GM19099 (cell line): Measurements from ENCODE around the gene SBNO2.

Experiments
- POLR2A ChIP-seq: IDR thresholded peaks from 3 replicates; pipeline ENCODE4 v1.6.1; 2011; ENCODE audit warnings: low read depth; ENCODE audit not compliant: insufficient read length; ENCODE audit errors: extremely low read depth

SBNO2 gene

GRCh38 chr19:1128106-1128505 is 46.0 kb downstream of the SBNO2 start:
- no peak for TF ChIP-seq POLR2A

- no peak for TF ChIP-seq POLR2A
These were observed 46.9 kb downstream of the SBNO2 start for GRCh38 chr19:1126984-1127760.

GRCh38 chr19:1125601-1126467 is 48.2 kb downstream of the SBNO2 start:
- no peak for TF ChIP-seq POLR2A

DNA sequence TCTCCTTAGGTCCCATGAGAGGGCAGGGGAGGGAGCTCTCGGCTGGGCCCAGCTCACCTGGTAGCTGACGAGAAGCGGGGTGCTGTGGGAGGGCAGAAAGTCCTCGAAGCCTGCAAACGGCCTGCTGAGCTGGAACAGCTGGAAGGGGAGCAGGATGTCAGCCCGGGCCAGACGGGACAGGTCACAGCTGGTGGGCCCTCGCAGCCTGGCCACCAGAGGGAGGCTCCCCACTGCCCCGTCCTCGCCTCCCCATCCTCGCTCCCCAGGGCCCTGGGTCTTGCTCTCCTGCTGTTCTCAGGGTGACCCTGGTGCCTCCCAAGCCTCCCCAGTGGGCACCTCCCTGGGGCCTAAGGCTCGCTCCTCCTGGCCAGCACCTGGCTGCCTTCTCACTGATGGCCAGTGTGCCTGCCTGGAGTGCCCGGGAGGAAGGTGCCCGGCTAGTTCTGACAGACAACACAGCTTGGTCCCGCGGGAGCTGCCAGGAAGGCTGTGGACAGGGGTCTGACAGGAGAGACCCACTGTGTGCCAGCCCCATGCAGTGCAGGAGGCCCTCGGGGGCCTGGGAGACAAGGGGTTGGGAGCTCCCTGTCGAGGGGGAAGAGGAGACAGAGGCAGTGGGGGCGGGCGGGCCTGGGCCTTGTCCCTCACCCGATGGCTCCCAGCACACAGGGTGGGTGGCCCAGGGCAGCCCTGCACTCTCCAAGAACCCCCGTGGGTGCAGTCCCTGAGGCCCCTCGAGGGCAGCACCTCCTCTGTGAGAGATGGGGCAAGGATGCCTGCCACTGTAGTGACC is 50.0 kb downstream of the SBNO2 start:
- TF ChIP-seq POLR2A: no peak

DNA sequence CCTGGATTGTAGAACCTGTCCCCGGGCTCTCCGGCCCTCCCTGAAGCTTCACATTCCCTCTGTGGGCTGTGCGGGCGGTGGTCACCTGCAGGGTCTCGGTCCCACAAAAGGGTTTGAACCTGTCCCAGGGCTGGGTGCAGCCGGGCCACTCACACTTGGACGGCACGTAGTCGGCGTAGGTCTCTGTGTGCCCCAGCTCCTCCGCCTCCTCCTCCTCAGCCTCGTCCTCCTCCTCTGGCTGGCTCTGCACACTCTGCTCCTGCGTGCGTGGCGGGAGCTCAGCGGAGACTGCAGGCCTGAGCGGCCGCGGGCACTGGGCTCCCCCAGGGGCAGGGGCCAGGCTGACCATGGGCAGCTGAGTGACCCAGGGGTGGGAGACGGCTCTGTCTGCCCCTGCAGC is 50.7 kb downstream of the SBNO2 start:
- no peak for TF ChIP-seq POLR2A

DNA sequence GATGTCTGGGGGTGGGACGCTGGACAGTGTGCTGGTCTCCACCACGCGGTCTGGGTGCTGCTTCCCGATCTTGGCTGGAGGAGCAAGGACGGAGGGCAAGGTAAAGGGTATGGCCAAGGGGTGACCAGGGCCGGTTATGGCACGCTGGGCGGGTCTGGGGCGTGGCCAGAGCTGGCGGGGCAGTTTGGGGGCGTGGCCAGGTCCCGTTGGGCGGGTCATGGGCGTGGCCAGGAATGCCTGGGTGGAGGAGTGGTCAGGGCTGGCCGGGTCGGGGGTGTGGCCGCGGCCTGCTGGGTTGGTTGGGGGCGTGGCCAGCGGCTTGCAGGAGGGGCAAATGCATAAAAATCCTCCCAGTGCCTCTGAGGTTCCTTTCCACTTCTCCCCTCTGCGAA is 51.1 kb downstream of the SBNO2 start:
- TF ChIP-seq POLR2A: no peak

DNA sequence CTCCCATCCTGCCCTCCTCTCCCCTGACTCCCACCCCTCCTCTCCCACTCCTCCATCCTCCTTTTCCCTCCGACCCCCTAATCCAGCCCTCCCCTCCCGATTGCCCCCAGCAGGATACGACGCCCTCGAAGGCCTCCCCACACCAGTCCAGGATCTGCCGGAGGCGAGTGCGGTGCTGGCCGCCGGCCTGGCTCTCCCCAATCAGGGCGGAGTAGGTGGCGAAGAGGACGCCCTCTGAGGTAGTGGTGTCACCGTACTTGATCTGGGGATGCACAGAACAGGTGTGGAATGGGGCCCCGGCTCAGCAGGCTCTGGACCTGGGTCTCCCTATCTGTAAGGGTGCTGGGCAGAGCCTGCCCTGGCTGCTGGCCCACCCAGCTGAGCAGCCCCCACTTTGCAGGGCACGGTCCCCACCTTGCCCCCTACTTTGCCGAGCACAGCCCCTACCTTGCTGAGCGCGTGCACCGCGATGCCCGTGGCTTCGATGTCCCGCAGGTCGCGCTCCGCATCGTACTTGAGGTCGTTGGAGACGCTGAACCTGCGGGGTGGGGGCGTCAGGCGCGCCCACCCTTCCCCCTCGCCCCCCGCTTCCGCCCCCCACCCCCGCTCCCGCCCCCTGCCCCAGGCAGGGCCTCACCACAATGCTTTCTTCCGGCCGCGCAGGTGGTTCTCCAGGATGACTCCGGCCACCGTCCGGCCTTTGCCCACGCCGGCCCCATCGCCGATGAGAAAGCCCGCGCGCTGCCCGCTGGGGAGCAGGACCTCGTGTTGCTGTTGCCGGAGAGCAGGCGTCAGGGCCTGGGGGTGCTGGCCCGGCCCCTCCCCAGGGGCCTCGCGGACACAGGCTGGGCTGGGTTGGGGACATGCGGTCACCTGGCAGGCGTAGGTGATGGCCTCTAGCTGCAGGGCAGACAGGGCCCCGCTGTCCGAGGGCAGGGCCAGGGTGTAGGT is 51.8 kb downstream of the SBNO2 start:
- TF ChIP-seq POLR2A: no peak

DNA sequence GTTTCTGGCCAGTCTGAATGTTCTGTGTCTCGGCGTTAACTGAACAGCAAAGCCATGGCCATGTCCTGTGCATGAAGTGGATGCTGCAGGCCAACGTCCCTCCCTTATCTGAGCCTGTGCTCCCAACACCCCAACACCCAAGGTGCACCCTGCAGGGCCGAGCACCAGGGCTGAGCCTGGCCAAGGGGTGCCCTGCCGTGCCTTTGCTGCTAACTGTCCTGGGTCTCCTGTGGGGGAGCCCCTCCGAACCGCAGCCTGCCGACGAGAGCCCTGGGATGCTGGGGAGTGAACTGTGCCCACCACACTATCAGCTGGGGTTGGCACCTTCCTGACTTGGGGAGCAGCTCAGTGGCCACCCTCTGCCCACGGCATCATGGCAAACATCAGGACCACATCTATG is 52.7 kb downstream of the SBNO2 start:
- TF ChIP-seq POLR2A: no peak

- TF ChIP-seq POLR2A: no peak
These were observed 54.4 kb downstream of the SBNO2 start for GRCh38 chr19:1119475-1120217.

DNA sequence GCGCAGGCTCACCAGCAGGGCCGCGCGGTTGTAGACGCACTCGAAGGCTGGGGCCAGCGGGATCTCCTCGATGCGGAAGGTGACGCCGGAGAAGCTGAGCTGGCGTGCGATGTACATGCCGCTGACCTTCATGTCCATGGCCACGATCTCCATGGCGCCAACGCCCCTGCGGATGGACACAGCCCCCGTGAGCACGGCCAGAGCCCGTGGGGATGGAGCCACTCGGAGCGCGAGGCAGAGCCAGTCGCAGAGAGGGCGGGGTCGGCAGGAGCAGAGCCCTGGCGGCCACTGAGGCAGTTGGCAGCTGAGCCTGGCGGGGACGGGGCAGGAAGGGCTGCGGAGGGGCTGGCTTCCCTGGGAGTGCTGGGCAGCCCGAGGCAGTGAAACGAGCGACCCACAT is 55.1 kb downstream of the SBNO2 start:
- TF ChIP-seq POLR2A: no peak

DNA sequence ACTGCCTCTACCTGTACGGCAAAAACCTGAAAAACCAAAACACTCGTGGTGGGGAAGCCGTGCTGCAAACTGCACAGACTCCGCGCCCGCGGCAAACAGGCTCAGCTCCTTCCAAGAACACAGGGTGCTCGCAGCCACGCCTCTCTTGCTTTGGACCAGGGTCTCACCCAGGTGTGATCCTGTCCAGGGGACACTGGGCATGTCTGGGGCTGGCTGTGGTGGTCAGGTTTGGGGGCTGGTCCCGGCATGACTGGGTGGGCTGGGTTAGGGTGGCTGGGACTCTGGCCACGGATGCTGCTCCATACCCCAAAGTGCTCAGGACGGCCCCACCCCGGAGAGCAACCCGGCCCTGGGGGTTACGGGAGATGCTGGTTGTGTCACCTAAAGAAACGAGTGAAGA is 56.4 kb downstream of the SBNO2 start:
- TF ChIP-seq POLR2A: no peak

DNA sequence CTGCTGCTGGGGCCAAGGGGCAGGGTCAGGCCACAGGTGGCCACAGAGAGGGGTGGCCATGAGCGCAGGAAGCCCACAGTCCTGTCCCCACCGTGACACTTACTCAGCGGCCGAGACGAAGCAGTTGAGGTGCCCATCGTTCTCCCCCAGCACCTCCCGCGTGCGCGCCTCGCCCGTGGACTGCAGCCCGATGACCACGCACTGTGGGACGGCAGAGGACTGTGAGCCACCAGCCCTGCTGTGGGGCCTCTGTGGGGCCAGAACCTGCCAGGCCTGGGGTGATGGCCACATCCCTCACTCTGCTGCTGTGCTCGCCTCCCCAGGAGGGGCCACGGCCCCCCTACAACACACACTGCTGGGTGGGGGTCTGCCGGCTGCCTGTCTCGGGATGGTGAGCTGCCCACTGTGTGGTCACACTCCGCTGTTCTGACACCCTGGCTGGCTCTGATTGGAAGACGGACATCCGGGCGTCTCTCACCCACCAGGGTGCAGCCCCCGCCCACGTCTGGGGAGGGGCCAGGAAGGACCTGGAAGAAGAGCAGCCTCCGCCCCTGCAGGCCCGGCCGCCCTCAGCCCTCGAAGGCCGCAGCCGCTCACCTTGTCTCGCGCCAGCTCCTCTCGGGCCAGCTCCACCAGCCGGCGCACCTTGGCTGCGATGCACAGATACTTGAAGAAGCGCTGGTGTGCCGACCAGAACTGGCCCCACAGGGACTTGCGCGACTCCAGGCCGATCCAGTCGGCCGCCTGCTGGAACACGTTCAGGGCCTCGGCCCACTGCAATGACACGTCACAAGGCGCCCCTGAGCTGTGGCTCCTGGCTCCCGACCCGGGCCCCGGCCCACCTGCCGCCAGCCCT is 57.1 kb downstream of the SBNO2 start:
- TF ChIP-seq POLR2A: no peak
